Measurements from ENCODE around the gene PTPRM. TPM values are rescaled to one million over a fixed set of nuclear protein-coding genes. Genes with fewer than 3 reads are reported as not detected.

Gene PTPRM
- total RNA-seq, 1 donor, result 84.7 TPM

GRCh38 chr18:7592305-7593071 lies 25.4 kb downstream of the PTPRM start:
- Histone ChIP-seq H3K4me1 (ENCODE audit: insufficient read depth, low read length) (peaks cover 9% of the 10 kb centered on the region), H3K36me3 (ENCODE audit: insufficient read depth, low read length) (no peaks in the 10 kb centered on the region), H3K4me3 (ENCODE audit: insufficient read depth, low read length) (no peak overlapping the region), H3K27ac (ENCODE audit: low read depth, low read length) (no peak overlapping the region), H2AFZ (ENCODE audit: low read length) (no peak overlapping the region), H3K27me3 (ENCODE audit: insufficient read depth, low read length) (no peaks in the 10 kb centered on the region), H3K9me3 (ENCODE audit: low read depth, low read length) (no peaks in the 10 kb centered on the region), H4K20me1 (ENCODE audit: insufficient read depth, low read length) (no peaks in the 10 kb centered on the region), H3K79me2 (ENCODE audit: insufficient read depth, low read length) (peaks cover 67% of the 10 kb centered on the region), H3K4me2 (ENCODE audit: insufficient read depth, low read length) (no peak overlapping the region)
- peak; percentile 13 for TF ChIP-seq CTCF (IDR thresholded peaks at IDR 0.05; ENCODE audit: extremely low read depth, low read depth, low read length)
- DNase-seq (ENCODE audit: insufficient read length, low spot score, missing footprints), result no peak

GRCh38 chr18:7593218-7593819 lies 26.2 kb downstream of the PTPRM start:
- Histone ChIP-seq H3K4me2 (ENCODE audit: insufficient read depth, low read length) (no peak overlapping the region), H3K4me3 (ENCODE audit: insufficient read depth, low read length) (no peak overlapping the region), H3K27me3 (ENCODE audit: insufficient read depth, low read length) (no peaks in the 10 kb centered on the region), H3K79me2 (ENCODE audit: insufficient read depth, low read length) (peaks cover 70% of the 10 kb centered on the region), H3K27ac (ENCODE audit: low read depth, low read length) (no peak overlapping the region), H2AFZ (ENCODE audit: low read length) (no peak overlapping the region), H3K36me3 (ENCODE audit: insufficient read depth, low read length) (no peaks in the 10 kb centered on the region), H3K4me1 (ENCODE audit: insufficient read depth, low read length) (peaks cover 9% of the 10 kb centered on the region), H3K9me3 (ENCODE audit: low read depth, low read length) (no peaks in the 10 kb centered on the region), H4K20me1 (ENCODE audit: insufficient read depth, low read length) (no peaks in the 10 kb centered on the region)
- no peak for DNase-seq (ENCODE audit: insufficient read length, low spot score, missing footprints)
- TF ChIP-seq CTCF (IDR thresholded peaks at IDR 0.05; ENCODE audit: extremely low read depth, low read depth, low read length), result no peak

DNA sequence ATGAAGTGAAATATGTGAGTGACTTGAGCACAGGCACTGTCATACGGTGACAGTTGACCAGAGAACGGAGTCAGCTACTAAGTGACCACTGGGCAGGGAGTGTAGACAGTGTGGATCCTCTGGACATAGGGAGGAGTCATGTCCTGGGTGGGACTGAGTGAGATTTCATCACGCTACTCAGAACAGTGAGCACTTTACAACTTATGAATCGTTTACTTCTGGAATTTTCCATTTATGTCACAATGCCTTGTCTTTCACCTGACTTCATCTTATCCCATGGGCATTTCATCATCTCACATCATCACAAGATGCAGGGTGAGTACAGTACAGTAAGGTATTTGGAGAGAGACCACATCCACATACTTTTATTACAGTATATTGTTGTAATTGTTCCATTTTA lies 29.0 kb downstream of the PTPRM start:
- Histone ChIP-seq H3K27me3 (ENCODE audit: insufficient read depth, low read length) (no peaks in the 10 kb centered on the region), H3K79me2 (ENCODE audit: insufficient read depth, low read length) (peaks cover 67% of the 10 kb centered on the region)
- DNase-seq (ENCODE audit: insufficient read length, low spot score, missing footprints), result no peak

More for the DNA sequence above, 29.0 kb downstream of the PTPRM start:
- peaks cover 11% of the 10 kb centered on the region for H3K4me1 ChIP-seq (ENCODE audit: insufficient read depth, low read length)
- H3K9me3 ChIP-seq (ENCODE audit: low read depth, low read length), result no peaks in the 10 kb centered on the region
- H3K4me3 ChIP-seq (ENCODE audit: insufficient read depth, low read length), result no peak overlapping the region
- H3K36me3 ChIP-seq (ENCODE audit: insufficient read depth, low read length), result no peaks in the 10 kb centered on the region
- no peak overlapping the region for H2AFZ ChIP-seq (ENCODE audit: low read length)
- no peak overlapping the region for H3K27ac ChIP-seq (ENCODE audit: low read depth, low read length)
- no peak for TF ChIP-seq CTCF (IDR thresholded peaks at IDR 0.05; ENCODE audit: extremely low read depth, low read depth, low read length)
- H4K20me1 ChIP-seq (ENCODE audit: insufficient read depth, low read length), result peaks cover 5% of the 10 kb centered on the region
- H3K4me2 ChIP-seq (ENCODE audit: insufficient read depth, low read length), result no peak overlapping the region

All from osteoblast (primary cell).